Measurements from ENCODE around the gene GCG.

GCG gene

GRCh38 chr2:162152147-162152546, at the start of gene GCG:
Gene GCG (minus strand): TSS chr2:162152247. CDS start chr2:162149178, 3,069 bp downstream.
- no peak for DNase-seq

- no peak for DNase-seq
Measured at GRCh38 chr2:162200636-162201035, 48.6 kb upstream of the GCG start.

DNA sequence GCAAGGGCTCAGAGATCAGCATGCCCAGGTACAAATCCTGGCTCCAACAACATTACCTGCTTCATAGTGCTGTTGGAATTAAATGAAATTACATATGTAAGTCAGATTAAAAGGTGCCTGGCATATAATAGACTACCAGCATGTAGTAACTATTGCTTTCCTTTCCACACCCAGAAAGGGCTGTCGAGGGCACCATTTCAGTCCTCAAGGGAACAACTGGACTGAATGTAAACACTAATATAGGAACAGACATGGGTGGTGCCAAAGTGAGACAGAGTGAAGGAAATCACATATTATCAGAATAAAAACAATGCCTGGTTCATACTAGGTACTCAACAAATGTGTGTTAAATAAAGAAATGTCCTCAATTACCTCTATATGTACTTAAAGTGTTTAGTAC, 47.9 kb upstream of the GCG start:
- DNase-seq, result no peak

GRCh38 chr2:162198239-162198638, 46.2 kb upstream of the GCG start:
- DNase-seq, result no peak

DNA sequence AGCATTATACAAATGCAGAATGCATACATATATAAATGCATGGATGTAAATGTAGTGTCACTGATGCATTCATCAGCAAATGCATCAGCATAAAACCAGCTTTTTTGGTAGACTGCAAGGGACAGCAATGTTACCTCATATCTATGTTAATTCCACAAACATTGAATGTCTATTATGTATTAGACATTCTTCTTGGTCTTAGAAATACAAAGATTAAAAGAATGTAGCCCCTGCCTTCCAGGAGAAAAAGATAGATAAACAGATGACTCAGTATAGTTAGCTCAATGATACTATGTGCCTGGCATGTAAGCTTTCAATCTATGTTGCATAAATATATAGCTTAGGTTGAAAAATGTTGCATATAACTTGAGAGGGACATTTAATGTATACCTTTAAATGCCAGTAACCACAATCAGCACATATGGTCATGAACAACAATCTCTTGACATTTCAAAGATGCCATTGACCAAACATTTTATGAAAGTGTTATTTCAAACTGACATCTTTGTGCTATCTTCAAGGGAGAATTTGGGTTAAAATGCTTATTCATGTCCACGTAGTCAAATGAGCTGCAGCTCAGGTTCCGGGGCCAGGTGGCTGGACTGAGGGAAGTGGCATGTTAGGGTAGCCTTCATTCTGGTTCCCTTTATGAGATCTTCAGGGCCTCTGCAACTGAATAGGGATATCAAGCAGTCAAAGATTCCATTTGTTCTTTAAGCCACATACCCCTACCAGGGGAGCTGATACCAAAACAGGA, 45.2 kb upstream of the GCG start:
- no peak for DNase-seq

DNA sequence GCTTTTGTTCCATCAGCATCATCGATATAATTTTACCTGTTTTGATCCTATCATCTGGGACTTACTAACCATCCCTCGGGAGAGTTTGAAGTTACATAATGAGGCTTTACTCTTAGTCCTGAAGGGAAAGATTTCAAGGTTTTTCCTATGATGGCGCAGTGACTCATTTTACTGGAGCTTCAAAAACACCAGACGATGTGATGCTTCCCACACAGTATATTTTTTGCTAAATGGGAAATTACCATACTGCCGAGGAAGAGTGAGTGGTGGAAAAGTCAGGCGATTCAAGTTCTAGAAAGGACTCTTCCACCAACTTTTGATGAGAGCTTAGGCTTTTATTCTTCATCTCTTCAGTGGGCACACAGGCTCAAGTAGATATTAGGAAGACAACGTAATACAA, 44.6 kb upstream of the GCG start:
- no peak for DNase-seq

DNA sequence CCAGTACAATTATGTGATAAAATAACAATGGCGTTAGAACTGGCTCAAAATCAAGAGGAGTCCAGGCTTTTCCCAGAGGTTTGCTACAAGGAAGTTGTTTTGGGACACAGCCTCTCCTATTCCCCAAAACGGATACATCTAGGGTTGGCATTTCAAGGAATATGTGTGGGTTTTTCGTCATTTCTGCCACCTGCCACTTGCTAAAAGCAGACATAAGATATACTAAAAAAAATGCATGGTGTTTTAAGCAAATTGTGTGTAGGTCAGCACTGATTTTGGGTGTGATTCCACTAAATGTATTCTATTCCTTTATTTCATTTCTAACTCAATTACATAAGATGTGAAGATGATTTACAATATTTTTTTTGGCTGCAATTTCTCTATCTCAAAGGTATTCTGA, 36.4 kb upstream of the GCG start:
- no peak for DNase-seq

DNA sequence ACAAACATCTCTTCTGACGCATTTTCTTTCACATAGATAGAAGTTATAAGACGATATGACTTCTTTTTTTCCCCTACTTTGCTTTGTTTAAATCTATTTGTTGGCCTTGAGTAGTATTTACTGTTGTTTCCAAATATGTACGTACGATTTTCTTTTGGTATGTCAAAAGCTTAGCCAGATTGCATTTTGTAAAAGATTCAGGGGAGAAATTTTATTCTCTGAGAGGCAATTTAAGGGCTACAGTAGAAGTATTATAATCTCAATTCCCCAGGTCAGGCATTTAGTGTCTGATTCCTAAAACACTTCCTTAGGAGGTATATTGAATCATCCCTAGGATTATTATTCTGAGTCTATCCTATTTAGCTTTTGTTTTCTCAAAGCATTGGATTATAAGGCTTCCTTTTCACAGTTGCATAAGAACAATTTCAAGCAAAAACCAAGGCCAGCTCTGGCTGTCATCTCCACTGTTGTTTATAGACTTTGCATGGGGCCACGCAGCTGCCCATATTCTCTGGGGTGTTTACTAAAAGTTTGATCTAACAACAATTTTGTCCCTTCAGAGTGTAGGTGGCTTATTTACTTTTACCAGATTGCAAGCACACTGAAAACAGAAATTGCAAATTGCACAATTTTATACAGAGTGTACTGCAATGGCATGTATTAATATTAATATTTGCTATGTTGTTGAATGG, 33.6 kb upstream of the GCG start:
- no peak for DNase-seq

DNA sequence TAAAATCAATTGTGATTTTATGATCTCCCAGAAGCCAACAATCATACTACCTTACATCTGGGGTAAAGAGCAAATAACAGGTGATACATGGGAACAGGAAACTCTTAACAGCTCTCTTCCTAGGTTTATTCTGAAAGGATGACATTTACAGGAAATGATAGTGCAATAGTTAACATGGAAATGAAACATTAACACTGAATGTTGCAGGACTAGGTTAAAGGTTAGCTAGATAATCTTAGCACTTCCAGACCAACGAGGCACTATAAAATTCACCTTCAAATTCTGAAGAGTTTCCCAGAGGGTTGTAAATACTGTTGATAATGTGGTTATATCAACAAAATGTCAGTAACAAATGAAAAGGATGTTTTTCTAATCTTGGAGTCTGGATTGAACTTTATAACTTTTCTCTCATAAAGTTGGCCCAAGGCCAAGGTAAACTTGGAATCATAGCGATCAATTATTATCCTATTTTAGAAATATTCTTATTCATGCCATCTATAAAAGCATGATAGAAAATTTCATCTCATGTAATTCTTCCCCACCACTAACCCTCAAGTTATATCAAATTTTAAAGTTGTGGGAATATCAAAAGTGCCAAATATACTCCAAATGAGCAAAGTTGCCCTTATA, 32.9 kb upstream of the GCG start:
- no peak for DNase-seq

GRCh38 chr2:162184359-162184758, 32.3 kb upstream of the GCG start:
- no peak for DNase-seq

DNA sequence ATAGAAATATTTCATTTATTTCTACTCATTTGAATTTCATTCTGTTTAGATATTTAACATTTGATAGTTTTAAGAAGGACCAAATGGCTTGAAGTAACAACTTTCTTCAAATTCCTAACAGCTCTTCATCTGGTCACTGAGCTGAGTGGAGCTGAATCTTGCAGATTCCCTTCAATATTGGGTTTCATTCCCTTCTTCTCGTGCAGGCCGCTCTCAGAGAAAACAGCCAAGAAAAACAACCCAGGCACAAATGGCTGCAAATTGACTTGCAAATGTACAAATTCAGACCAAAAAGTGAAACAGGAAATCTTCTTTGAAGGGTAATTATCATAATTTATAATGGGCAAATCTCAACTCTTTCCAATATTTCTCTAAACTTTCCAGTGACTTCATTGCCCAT, 30.3 kb upstream of the GCG start:
- DNase-seq, result no peak

DNA sequence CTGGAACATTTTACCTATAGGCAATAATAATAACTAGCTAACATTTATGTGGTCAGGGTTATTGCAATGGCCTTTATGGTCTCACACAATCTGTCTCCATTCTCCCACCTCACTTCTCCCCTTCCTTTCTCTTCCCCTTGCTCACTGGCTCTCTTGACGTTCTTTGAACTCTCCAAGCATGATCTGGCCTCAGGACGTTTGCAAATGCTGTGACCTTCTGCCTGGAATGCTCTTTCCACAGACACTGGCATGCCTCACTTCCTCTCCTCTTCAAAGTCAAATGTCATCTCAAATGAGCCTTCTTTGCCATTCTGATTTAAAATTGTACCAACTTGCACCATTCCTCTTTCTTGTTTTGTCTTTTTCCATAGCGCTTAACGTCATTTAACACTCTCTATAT, 25.3 kb upstream of the GCG start:
- no peak for DNase-seq

GRCh38 chr2:162175714-162176113, 23.7 kb upstream of the GCG start:
- DNase-seq, result no peak

DNA sequence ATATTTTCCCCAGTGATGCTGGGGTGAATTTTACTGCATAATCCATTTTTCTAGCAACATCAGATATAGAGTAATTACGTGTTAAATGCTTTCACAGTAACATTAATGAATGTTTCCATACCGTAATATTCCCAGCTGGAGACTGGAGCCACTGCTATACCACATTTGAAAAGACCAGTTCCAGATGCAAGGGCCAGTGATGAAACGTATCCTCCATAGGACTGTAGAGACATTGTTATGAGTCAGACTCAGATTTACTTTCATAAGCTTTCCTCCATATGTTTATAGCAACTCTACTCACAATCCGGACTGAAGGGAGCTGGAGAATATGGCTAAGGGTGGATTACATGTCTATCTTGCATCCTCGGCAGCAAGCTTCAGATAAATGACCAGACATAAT, 22.7 kb upstream of the GCG start:
- DNase-seq, result peak; percentile 26

- DNase-seq, result no peak
Measured at GRCh38 chr2:162172802-162173370, 20.8 kb upstream of the GCG start.

DNA sequence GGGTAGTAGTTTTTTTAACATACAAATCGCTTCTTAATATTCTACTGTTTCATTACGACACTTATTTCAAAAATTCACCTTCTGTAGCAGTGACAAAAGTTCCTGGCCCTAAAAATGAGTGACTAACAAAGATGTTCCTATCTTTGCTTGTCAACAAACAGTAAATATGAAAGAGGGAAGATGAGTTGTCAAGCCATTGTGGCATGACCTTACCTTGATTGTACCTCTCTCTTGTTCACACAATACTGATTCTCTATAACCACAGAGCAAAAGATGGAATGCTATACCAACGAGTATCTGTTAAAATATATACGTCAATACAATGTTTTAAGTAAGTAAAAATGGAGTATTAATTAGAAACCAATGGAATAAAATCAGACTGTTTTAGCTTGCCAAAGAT, 14.7 kb upstream of the GCG start:
- no peak for DNase-seq

DNA sequence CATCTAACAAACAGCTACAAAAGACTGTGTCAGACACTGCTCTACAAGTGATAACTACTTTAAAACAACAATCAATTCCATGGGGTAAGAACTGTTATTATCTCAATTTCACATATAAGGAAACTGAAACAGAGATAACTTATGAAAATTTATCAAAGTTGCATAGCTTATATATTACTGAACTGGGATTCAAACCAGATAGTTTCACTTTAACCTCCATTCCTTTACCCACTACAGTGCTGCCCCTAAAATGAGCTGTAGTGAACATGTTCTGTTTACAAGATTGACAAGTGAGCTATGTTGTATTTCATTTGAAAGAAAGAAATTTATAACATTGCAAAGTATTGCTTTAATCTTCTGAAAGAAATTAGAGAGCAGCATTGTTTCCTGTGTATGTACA, 14.1 kb upstream of the GCG start:
- no peak for DNase-seq

- no peak for DNase-seq
Measured at GRCh38 chr2:162164802-162165201, 12.8 kb upstream of the GCG start.

GRCh38 chr2:162159446-162159845, 7.4 kb upstream of the GCG start:
- no peak for DNase-seq

- DNase-seq, result no peak
Measured at GRCh38 chr2:162156149-162156548, 4.1 kb upstream of the GCG start.

- DNase-seq, result no peak
Measured at GRCh38 chr2:162155093-162155492, 3.0 kb upstream of the GCG start.

DNA sequence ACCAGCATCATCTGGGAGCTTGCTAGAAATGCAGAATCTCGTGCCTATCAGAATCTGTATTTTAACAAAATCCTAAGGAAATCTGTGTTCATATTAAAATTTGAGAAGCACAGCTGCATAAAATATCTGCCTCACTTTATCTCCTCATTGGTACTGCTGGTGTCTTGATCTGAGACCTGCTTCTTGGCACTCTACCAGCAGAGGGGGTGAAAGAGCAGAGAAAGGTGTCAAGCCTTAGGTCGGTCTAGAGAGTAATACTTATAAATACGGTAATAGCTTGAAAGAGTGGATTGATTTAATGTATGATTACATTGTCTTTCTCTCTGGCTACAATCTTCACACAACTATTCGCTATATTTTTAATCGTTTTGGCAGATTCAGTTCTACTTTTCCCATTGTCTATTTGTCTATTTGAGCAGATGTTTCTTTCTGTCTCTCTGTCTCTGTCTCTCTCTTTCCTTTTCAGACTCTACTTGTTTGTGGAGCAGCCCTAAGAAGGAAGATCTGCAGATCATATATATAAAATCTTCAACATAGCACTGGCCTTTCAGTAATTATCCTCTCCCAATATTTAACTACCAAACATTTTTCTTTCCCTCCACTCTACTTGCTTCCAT, 1.7 kb upstream of the GCG start:
- peak; percentile 54 for DNase-seq

- DNase-seq, result no peak
Measured at GRCh38 chr2:162149940-162150339, 2.1 kb downstream of the GCG start.
